Uterus (tissue), 2 donors: ENCODE results near the gene ZBTB11.

Experiments used
- POLR2A ChIP-seq, 2 donors: fragments of 450-650 bp; IDR thresholded peaks; one replicate each; pipeline ENCODE4 v1.6.1; 2016; ENCODE audit warnings: antibody characterized with exemption in 2 of 2, mild to moderate bottlenecking in 1 of 2, moderate library complexity in 1 of 2
- TF ChIP-seq, protein P1 (sequence below), 4 experiments: fragments of 200-600 bp in 2 of 4; fragments of 450-650 bp in 2 of 4; sonication (generic) in 2 of 4; IDR thresholded peaks; one replicate each; pipeline ENCODE4 v1.5.1; 2016 to 2019; ENCODE audit warnings: antibody characterized with exemption in 4 of 4, mild to moderate bottlenecking in 2 of 4, moderate library complexity in 1 of 4

- TF ChIP-seq, protein P1, sequence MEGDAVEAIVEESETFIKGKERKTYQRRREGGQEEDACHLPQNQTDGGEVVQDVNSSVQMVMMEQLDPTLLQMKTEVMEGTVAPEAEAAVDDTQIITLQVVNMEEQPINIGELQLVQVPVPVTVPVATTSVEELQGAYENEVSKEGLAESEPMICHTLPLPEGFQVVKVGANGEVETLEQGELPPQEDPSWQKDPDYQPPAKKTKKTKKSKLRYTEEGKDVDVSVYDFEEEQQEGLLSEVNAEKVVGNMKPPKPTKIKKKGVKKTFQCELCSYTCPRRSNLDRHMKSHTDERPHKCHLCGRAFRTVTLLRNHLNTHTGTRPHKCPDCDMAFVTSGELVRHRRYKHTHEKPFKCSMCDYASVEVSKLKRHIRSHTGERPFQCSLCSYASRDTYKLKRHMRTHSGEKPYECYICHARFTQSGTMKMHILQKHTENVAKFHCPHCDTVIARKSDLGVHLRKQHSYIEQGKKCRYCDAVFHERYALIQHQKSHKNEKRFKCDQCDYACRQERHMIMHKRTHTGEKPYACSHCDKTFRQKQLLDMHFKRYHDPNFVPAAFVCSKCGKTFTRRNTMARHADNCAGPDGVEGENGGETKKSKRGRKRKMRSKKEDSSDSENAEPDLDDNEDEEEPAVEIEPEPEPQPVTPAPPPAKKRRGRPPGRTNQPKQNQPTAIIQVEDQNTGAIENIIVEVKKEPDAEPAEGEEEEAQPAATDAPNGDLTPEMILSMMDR (IDR thresholded peaks at IDR 0.05), result no peak
- no peak for TF ChIP-seq POLR2A (IDR thresholded peaks at IDR 0.05)
These were observed 3.5 kb upstream of the ZBTB11 start for GRCh38 chr3:101680466-101680865.
